Lower leg skin (tissue), 3 donors: ENCODE data around the gene DHRS1.

ENCODE experiments used
- POLR2A ChIP-seq, 2 donors: fragments of 450-650 bp; IDR thresholded peaks; one replicate each; pipeline ENCODE4 v1.6.1; 2016 to 2017; ENCODE audit warnings: antibody characterized with exemption in 2 of 2, mild to moderate bottlenecking in 1 of 2, moderate library complexity in 1 of 2
- TF ChIP-seq, protein P1 (sequence below), 3 donors: fragments of 450-650 bp; IDR thresholded peaks; one replicate each; pipeline ENCODE4 v1.5.1; 2016; ENCODE audit warnings: antibody characterized with exemption in 3 of 3, mild to moderate bottlenecking in 3 of 3, moderate library complexity in 2 of 3

DNA sequence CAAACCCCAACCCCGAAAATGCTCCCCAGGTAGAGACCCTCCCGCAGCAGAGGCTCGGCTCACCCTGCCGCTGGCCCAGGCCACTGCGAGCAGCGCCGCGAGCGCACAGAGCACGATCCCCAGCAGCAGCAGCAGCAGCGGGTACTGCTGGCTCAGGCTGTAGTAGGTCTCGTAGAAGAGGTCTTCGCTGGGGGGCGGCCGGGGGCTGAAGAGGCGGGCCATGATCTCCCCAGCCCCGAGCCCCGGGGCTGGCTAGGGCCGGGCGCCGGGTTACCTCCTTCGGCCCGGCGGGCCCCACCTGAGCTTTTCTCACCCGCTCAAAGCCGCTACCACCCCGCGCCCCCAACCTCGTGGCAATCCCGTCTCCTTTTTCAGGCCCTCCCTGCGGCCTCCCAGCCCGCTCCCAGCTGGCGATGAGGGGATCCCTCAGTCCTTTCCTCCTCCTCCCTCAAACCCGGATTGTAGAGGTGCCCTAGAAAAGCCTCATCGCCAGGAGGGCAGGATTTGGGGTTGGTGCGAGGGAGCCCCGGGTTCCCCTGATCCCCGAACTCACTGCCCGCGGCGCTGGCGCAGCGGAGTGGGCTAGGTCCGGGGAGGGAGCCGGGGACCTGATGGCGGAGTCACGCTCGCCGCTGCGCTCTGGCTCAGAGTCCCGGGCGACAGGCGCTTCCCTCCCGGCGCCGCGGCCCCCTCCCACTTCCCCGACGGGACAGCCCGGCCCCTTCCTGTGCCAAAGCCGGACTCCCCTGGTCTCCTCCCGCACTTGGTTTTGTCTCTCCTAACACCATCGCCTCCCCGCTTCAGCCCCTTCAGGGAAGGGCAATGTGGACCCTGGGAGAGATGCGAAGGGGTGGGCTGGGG, 35.1 kb upstream of the DHRS1 start, which contains the start of gene ADCY4:
- TF ChIP-seq, protein P1, sequence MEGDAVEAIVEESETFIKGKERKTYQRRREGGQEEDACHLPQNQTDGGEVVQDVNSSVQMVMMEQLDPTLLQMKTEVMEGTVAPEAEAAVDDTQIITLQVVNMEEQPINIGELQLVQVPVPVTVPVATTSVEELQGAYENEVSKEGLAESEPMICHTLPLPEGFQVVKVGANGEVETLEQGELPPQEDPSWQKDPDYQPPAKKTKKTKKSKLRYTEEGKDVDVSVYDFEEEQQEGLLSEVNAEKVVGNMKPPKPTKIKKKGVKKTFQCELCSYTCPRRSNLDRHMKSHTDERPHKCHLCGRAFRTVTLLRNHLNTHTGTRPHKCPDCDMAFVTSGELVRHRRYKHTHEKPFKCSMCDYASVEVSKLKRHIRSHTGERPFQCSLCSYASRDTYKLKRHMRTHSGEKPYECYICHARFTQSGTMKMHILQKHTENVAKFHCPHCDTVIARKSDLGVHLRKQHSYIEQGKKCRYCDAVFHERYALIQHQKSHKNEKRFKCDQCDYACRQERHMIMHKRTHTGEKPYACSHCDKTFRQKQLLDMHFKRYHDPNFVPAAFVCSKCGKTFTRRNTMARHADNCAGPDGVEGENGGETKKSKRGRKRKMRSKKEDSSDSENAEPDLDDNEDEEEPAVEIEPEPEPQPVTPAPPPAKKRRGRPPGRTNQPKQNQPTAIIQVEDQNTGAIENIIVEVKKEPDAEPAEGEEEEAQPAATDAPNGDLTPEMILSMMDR (IDR thresholded peaks at IDR 0.05) = no peak
- TF ChIP-seq POLR2A (IDR thresholded peaks at IDR 0.05) = no peak
